Memory B cell (primary cell): Measurements from ENCODE around the gene G6PD.

Experiments used
- ATAC-seq: fragments of 150-1000 bp; cut with Tn5 transposase; 2 replicates; pipeline ENCODE4 v1.10.0; 2021; ENCODE audit warnings: low read depth, mild to moderate bottlenecking, moderate library complexity
- DNase-seq, 2 donors: peaks; one replicate each; pipeline ENCODE4 v3.0.0; 2022; ENCODE audit warnings: low spot score in 2 of 2
- H3K27ac Mint-ChIP-seq: one replicate; pipeline ENCODE4 v1.8.0; 2022; ENCODE audit warnings: mild to moderate bottlenecking, moderate library complexity, mixed read lengths
- H3K27me3 Mint-ChIP-seq: one replicate; pipeline ENCODE4 v1.8.0; 2022; ENCODE audit warnings: mixed read lengths
- H3K36me3 Mint-ChIP-seq: one replicate; pipeline ENCODE4 v1.8.0; 2022; ENCODE audit warnings: mild to moderate bottlenecking, mixed read lengths
- H3K4me1 Mint-ChIP-seq: one replicate; pipeline ENCODE4 v1.8.0; 2022; ENCODE audit warnings: mixed read lengths
- H3K4me3 Mint-ChIP-seq: one replicate; pipeline ENCODE4 v1.8.0; 2022; ENCODE audit warnings: mild to moderate bottlenecking, moderate library complexity, mixed read lengths
- H3K9me3 Mint-ChIP-seq: one replicate; pipeline ENCODE4 v1.8.0; 2022; ENCODE audit warnings: mixed read lengths

Gene G6PD

DNA sequence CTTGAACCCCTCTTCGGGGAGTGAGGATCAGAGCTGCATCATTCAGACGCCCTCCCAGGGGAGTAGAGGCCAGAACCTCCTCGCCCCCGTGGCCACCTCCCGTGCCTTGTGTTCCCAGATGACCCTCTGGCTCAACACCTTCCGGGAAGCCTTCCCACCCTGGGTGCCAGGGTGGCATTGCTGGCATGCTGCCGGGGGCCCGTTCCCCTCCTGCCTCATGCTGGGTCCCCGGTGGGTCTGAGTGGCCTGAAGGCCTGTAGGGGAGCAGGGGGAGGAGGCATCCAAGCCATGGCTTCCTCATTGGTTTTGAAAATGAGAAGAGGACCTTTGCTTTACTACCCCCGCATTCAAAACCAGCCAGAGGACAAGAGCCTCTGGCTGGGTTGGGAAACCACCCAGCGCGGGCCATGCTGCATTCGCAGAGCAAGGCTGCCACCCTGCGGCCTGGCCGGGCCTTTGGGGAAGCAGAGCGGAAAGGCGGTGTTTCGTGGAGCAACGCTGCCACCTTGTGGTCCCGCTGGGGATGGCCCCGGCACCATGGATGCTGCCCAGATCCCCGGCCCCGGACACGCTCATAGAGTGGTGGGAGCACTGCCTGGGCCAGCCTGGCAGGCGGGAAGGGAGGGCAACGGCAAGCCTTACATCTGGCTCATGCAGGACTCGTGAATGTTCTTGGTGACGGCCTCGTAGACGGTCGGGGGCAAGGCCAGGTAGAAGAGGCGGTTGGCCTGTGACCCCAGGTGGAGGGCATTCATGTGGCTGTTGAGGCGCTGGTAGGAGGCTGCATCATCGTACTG is 11.9 kb downstream of the G6PD start:
- DNase-seq, result peak; percentile 84 to 96
- Mint-ChIP-seq H3K4me1 (peaks cover 4% of the 10 kb centered on the region), H3K9me3 (no peaks in the 10 kb centered on the region), H3K4me3 (no peak overlapping the region), H3K27ac (peak overlapping the region; percentile 53), H3K27me3 (no peaks in the 10 kb centered on the region), H3K36me3 (peaks cover 7% of the 10 kb centered on the region)
- ATAC-seq, result peak; percentile 98

- no peak overlapping the region for H3K4me3 Mint-ChIP-seq
- H3K4me1 Mint-ChIP-seq, result peaks cover 4% of the 10 kb centered on the region
- H3K27me3 Mint-ChIP-seq, result no peaks in the 10 kb centered on the region
- H3K27ac Mint-ChIP-seq, result no peak overlapping the region
- H3K9me3 Mint-ChIP-seq, result no peaks in the 10 kb centered on the region
- DNase-seq, result no peak
- H3K36me3 Mint-ChIP-seq, result peaks cover 7% of the 10 kb centered on the region
- no peak for ATAC-seq
These were observed 14.0 kb downstream of the G6PD start for GRCh38 chrX:154532690-154533089.

DNA sequence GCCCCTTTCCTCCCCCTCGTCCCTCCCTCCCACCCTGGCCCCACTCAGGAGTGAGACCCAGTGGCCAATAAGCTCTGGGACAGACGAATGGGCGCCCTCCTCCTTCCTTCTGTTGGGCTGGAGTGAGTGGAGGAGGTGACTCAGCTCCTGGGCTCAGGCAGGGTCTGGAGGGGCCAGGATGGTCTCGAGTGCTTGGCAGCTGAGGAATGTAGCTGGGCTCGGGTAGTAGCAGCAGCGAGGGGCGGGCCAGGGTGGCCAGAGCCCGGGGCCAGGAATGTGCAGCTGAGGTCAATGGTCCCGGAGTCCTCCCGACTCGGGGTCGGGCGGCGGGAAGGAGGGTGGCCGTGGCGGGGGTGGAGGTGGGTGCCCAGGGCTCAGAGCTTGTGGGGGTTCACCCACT is 15.0 kb downstream of the G6PD start:
- Mint-ChIP-seq H3K27ac (no peak overlapping the region), H3K4me1 (peaks cover 6% of the 10 kb centered on the region), H3K27me3 (no peaks in the 10 kb centered on the region), H3K4me3 (no peak overlapping the region), H3K36me3 (peaks cover 7% of the 10 kb centered on the region), H3K9me3 (no peaks in the 10 kb centered on the region)
- ATAC-seq (no peak), DNase-seq (no peak)

- peaks cover 6% of the 10 kb centered on the region for H3K4me1 Mint-ChIP-seq
- H3K27me3 Mint-ChIP-seq, result no peaks in the 10 kb centered on the region
- H3K9me3 Mint-ChIP-seq, result no peaks in the 10 kb centered on the region
- no peak overlapping the region for H3K4me3 Mint-ChIP-seq
- H3K36me3 Mint-ChIP-seq, result peaks cover 7% of the 10 kb centered on the region
- no peak overlapping the region for H3K27ac Mint-ChIP-seq
- ATAC-seq, result no peak
- no peak for DNase-seq
These were observed 16.4 kb downstream of the G6PD start for GRCh38 chrX:154530286-154530685.

GRCh38 chrX:154529206-154529612 is 17.4 kb downstream of the G6PD start:
- Mint-ChIP-seq H3K4me3 (no peak overlapping the region), H3K27me3 (no peaks in the 10 kb centered on the region), H3K27ac (no peak overlapping the region), H3K4me1 (peaks cover 2% of the 10 kb centered on the region), H3K36me3 (peaks cover 4% of the 10 kb centered on the region), H3K9me3 (no peaks in the 10 kb centered on the region)
- no peak for ATAC-seq
- DNase-seq, result no peak

- ATAC-seq (peak; percentile 88), DNase-seq (peak; percentile 28 to 43)
- no peaks in the 10 kb centered on the region for H3K9me3 Mint-ChIP-seq
- H3K27ac Mint-ChIP-seq, result peak overlapping the region; percentile 84
- peaks cover 2% of the 10 kb centered on the region for H3K4me1 Mint-ChIP-seq
- no peaks in the 10 kb centered on the region for H3K27me3 Mint-ChIP-seq
- peak overlapping the region; percentile 72 for H3K4me3 Mint-ChIP-seq
- peaks cover 4% of the 10 kb centered on the region for H3K36me3 Mint-ChIP-seq
These were observed 19.6 kb downstream of the G6PD start for GRCh38 chrX:154526901-154527675.

GRCh38 chrX:154525606-154526490 is 20.8 kb downstream of the G6PD start:
- Mint-ChIP-seq H3K36me3 (peaks cover under 1% of the 10 kb centered on the region), H3K9me3 (no peaks in the 10 kb centered on the region), H3K27ac (peak overlapping the region; percentile 17), H3K27me3 (no peaks in the 10 kb centered on the region), H3K4me1 (peaks cover 2% of the 10 kb centered on the region), H3K4me3 (no peak overlapping the region)
- ATAC-seq, result no peak
- no peak for DNase-seq

DNA sequence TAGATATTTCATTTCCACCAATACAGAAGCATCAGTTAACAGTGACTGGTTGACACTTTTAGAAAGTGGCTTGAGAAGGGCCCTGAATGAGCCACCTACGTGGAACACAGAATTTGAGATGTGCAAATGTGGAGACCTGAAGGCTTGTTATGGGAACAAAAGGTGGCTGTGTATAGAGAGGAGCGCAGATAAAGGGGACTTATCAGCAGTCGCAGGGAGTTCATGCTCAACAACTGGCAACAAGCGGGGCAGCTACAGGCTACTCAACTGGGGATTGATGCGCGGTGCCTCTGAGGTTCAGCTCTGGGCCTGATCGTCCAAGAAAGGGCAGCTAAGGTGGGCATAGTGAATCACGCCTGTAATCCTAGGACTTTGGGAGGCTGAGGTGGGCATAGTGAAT is 27.3 kb downstream of the G6PD start:
- Mint-ChIP-seq H3K27me3 (no peaks in the 10 kb centered on the region), H3K36me3 (no peaks in the 10 kb centered on the region), H3K27ac (no peak overlapping the region), H3K4me1 (peaks cover 7% of the 10 kb centered on the region), H3K9me3 (no peaks in the 10 kb centered on the region), H3K4me3 (no peak overlapping the region)
- no peak for DNase-seq
- no peak for ATAC-seq

- peaks cover 2% of the 10 kb centered on the region for H3K36me3 Mint-ChIP-seq
- H3K4me1 Mint-ChIP-seq, result peaks cover 12% of the 10 kb centered on the region
- DNase-seq (no peak), ATAC-seq (no peak)
- H3K27ac Mint-ChIP-seq, result peak overlapping the region; percentile 45
- no peaks in the 10 kb centered on the region for H3K27me3 Mint-ChIP-seq
- H3K4me3 Mint-ChIP-seq, result peak overlapping the region; percentile 14
- H3K9me3 Mint-ChIP-seq, result no peaks in the 10 kb centered on the region
These were observed 29.4 kb downstream of the G6PD start for GRCh38 chrX:154517101-154517781.

- Mint-ChIP-seq H3K9me3 (no peaks in the 10 kb centered on the region), H3K27me3 (no peaks in the 10 kb centered on the region), H3K4me1 (peaks cover 12% of the 10 kb centered on the region), H3K36me3 (peaks cover 2% of the 10 kb centered on the region), H3K4me3 (peak overlapping the region; percentile 88), H3K27ac (peak overlapping the region; percentile 86)
- ATAC-seq, result peak; percentile 9
- DNase-seq, result no peak
These were observed 30.0 kb downstream of the G6PD start for GRCh38 chrX:154516656-154517100.

DNA sequence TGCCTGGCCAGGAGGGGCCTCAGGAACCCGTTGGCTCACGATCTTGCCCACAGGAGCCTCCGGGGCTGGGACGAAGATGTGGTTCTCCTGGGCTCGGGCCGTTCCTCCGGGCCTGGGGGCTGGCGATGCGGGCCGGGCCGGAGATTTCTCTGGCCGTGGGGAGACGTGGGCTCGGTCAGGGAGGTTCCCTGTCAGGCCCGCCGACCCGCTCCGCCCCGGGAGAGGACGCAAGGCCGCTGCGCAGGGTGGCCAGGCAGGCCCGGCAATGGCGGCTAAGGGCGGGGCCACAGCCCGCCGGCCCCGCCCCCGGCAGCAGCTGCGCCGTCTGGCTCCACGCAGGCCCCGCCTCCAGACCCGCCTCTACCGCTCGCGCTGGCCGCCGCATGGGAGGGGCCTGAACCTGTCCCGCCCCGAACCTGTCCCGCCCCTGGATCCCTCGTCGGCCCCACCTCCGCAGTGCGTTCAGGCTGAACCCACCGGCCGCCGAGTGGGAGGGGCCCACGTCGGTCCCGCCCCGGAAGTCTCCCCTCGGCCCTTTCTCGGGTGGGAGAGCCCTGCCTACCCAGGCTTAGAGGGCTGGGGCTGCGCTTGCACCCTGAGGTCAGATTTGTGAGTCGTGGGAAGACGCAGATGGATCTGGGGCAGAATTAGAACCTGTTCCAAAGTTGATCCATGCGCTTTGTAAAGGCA is 30.5 kb downstream of the G6PD start, which contains the start of gene FAM3A:
Gene FAM3A (minus strand): TSS at position 267 of the 690 bp plus-strand sequence. CDS start 460 bp downstream, outside the sequence.
- ATAC-seq, result peak; percentile 93
- Mint-ChIP-seq H3K27me3 (no peaks in the 10 kb centered on the region), H3K27ac (peak within 1 kb of the TSS; percentile 86), H3K4me1 (peaks cover 12% of the 10 kb centered on the region), H3K9me3 (no peaks in the 10 kb centered on the region), H3K4me3 (peak within 1 kb of the TSS; percentile 88), H3K36me3 (peaks cover 2% of the 10 kb centered on the region)
- peak; percentile 75 to 83 for DNase-seq

DNA sequence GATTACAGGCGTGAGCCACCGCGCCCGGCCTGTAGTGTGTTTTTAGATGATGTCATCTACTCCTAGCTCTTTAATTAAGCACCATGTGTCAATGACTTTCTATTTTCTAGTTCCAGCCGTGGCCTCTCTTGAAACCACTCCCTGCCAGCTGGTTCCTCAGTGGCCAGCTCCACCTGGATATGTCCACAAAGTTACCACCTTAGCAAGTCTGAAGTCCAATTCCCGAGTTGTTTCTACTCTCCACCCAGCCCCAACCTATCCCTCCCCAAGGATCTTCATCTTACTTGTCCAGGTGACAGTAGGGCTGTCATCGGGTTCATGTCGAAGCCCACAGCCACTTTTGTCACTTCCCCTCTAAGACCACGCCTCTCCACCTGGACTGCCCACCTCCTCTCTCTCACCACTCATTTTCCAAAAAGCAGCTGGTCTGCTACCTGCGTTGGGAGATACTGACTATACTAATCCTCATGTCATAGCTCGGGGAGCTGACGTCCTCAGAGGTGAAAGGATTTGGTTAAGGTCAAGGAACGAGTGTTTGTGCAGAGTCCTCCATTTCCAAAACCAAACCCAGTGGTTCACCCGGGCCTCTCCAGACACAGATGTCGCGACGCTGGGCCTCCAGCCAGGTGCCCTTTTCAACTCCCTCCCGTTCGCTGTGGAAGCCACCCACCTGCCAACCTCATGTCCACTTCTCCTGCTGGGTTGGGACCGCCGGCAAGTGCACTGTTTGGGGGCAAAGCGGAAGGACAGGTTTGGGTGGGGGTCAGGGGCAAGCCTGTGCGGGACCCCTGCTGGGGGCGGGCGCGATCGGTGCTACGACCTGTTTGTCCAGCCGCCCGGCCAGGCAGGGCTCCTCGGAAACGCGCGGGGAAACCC is 31.3 kb downstream of the G6PD start:
- ATAC-seq, result no peak
- no peaks in the 10 kb centered on the region for H3K27me3 Mint-ChIP-seq
- H3K9me3 Mint-ChIP-seq, result no peaks in the 10 kb centered on the region

More for the DNA sequence above, 31.3 kb downstream of the G6PD start:
- Mint-ChIP-seq H3K36me3 (peaks cover 4% of the 10 kb centered on the region), H3K4me3 (peak overlapping the region; percentile 83), H3K4me1 (peaks cover 14% of the 10 kb centered on the region), H3K27ac (peak overlapping the region; percentile 84)
- no peak for DNase-seq
